Liver (tissue), 3 donors: Measurements from ENCODE around the gene CHAC1.

Experiments
- CTCF ChIP-seq: fragments of 150-350 bp; IDR thresholded peaks from 2 replicates; pipeline ENCODE4 v1.5.1; 2017; ENCODE audit warnings: improper control_type of control experiment, low read depth, low read length; ENCODE audit not compliant: missing input control
- GABPA ChIP-seq, 2 donors: IDR thresholded peaks in 1 of 2; conservative IDR thresholded peaks in 1 of 2; 2 replicates each; pipeline ENCODE4 v1.6.1; 2016; ENCODE audit warnings: antibody characterized with exemption in 2 of 2, mild to moderate bottlenecking in 1 of 2, moderate library complexity in 1 of 2
- JUND ChIP-seq, 2 donors: IDR thresholded peaks; 2 replicates each; pipeline ENCODE4 v1.6.1; 2016; ENCODE audit warnings: antibody characterized with exemption in 2 of 2
- REST ChIP-seq: IDR thresholded peaks from 2 replicates; pipeline ENCODE4 v1.6.1; 2016; ENCODE audit warnings: antibody characterized with exemption, mild to moderate bottlenecking
- RXRA ChIP-seq, 2 donors: IDR thresholded peaks; 2 replicates each; pipeline ENCODE4 v1.6.1; 2017 to 2018; ENCODE audit warnings: antibody characterized with exemption in 2 of 2, mild to moderate bottlenecking in 1 of 2
- YY1 ChIP-seq: IDR thresholded peaks from 2 replicates; pipeline ENCODE4 v1.6.1; 2016; ENCODE audit warnings: antibody characterized with exemption, mild to moderate bottlenecking
- TF ChIP-seq, protein P1 (sequence below): IDR thresholded peaks from 2 replicates; pipeline ENCODE4 v1.6.1; 2016; ENCODE audit warnings: antibody characterized with exemption
- donor health status: healthy.
- donor health status: healthy.

GRCh38 chr15:40949756-40950207 lies 3.5 kb upstream of the CHAC1 start:
- TF ChIP-seq, protein P1, sequence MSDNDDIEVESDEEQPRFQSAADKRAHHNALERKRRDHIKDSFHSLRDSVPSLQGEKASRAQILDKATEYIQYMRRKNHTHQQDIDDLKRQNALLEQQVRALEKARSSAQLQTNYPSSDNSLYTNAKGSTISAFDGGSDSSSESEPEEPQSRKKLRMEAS = peak; percentile 85
- TF ChIP-seq CTCF (no peak), YY1 (peak; percentile 75), JUND (IDR thresholded peaks at IDR 0.05) (peak; percentile 49 to 78), RXRA (IDR thresholded peaks at IDR 0.05) (peak; percentile 69 to 88), GABPA (IDR thresholded peaks at IDR 0.05 in 1 of 2, conservative IDR thresholded peaks at IDR 0.05 in 1 of 2) (peak in 1 of 2 donors; percentile 36), REST (peak; percentile 47)
